Ishikawa (cell line): ENCODE data around the gene KCNH2.

Source experiments
- EGR1 ChIP-seq: IDR thresholded peaks from 2 replicates; pipeline ENCODE4 v1.6.1; 2012
- EP300 ChIP-seq: IDR thresholded peaks from 2 replicates; pipeline ENCODE4 v1.6.1; 2012; ENCODE audit warnings: borderline replicate concordance
- FOXM1 ChIP-seq: IDR thresholded peaks from 2 replicates; pipeline ENCODE4 v1.6.1; 2012; ENCODE audit warnings: low read depth, borderline replicate concordance
- RAD21 ChIP-seq: IDR thresholded peaks from 2 replicates; pipeline ENCODE4 v1.6.1; 2012; ENCODE audit warnings: low read depth
- TAF1 ChIP-seq: IDR thresholded peaks from 2 replicates; pipeline ENCODE4 v1.6.1; 2012; ENCODE audit warnings: low read depth, mild to moderate bottlenecking
- TF ChIP-seq, protein P1 (sequence below): IDR thresholded peaks from 2 replicates; pipeline ENCODE4 v1.6.1; 2012; ENCODE audit warnings: low read depth, mild to moderate bottlenecking
- TF ChIP-seq, protein P2 (sequence below): IDR thresholded peaks from 2 replicates; pipeline ENCODE4 v1.6.1; 2012

DNA sequence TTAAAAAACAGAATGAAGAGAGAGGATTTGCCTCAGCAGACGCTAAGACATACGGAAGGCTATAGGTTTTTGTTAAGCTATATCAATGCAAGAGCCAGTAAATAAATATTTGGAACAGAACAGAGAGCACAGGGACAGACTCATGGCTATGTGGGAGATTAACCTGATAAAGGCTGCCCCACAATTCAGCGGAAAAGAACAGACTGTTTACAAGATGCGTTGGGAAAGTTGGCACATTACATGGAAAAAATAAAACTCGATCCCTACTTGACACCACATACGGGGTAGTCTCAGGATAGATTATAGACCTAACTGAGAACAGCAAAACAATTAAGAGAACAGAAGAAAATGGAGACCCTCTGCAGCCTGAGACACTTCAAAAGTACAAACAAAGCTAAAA, 10.8 kb downstream of the KCNH2 start:
- TF ChIP-seq EP300 = no peak
- TF ChIP-seq TAF1 = no peak
- no peak for TF ChIP-seq FOXM1
- TF ChIP-seq EGR1 = no peak
- no peak for TF ChIP-seq RAD21
- TF ChIP-seq, protein P1, sequence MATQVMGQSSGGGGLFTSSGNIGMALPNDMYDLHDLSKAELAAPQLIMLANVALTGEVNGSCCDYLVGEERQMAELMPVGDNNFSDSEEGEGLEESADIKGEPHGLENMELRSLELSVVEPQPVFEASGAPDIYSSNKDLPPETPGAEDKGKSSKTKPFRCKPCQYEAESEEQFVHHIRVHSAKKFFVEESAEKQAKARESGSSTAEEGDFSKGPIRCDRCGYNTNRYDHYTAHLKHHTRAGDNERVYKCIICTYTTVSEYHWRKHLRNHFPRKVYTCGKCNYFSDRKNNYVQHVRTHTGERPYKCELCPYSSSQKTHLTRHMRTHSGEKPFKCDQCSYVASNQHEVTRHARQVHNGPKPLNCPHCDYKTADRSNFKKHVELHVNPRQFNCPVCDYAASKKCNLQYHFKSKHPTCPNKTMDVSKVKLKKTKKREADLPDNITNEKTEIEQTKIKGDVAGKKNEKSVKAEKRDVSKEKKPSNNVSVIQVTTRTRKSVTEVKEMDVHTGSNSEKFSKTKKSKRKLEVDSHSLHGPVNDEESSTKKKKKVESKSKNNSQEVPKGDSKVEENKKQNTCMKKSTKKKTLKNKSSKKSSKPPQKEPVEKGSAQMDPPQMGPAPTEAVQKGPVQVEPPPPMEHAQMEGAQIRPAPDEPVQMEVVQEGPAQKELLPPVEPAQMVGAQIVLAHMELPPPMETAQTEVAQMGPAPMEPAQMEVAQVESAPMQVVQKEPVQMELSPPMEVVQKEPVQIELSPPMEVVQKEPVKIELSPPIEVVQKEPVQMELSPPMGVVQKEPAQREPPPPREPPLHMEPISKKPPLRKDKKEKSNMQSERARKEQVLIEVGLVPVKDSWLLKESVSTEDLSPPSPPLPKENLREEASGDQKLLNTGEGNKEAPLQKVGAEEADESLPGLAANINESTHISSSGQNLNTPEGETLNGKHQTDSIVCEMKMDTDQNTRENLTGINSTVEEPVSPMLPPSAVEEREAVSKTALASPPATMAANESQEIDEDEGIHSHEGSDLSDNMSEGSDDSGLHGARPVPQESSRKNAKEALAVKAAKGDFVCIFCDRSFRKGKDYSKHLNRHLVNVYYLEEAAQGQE = no peak
- TF ChIP-seq, protein P2, sequence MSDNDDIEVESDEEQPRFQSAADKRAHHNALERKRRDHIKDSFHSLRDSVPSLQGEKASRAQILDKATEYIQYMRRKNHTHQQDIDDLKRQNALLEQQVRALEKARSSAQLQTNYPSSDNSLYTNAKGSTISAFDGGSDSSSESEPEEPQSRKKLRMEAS = no peak
